ENCODE data around the gene VPS18.
A peak's percentile ranks its signal among the peaks of the same experiment; 100 is the strongest.

Gene VPS18

DNA sequence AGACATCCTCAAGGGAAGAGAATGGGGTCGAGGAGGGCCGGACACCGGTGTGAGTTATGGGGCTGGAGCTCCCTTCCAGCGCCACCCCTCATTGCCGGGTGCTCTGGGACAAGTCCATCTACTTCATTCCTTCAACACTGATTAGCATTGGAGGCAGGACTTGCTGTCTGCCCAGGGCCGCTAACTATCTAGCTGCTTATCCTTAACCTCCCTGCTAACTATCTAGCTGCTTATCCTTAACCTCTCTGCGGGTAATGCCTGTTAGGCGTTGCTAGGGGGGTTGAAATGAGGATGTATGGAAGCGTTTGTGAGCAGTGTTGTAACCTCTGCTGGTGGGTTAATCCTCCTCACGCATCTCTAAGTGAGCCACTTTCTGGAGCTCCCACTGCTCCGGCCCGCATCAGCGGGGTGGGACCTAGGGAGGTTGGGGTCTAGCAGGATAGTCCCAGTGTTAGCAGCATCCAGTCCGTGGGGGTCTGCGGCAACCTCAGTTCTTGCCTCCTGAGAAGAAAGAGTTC lies 48.1 kb downstream of the VPS18 start:
- TF ChIP-seq, protein P1, sequence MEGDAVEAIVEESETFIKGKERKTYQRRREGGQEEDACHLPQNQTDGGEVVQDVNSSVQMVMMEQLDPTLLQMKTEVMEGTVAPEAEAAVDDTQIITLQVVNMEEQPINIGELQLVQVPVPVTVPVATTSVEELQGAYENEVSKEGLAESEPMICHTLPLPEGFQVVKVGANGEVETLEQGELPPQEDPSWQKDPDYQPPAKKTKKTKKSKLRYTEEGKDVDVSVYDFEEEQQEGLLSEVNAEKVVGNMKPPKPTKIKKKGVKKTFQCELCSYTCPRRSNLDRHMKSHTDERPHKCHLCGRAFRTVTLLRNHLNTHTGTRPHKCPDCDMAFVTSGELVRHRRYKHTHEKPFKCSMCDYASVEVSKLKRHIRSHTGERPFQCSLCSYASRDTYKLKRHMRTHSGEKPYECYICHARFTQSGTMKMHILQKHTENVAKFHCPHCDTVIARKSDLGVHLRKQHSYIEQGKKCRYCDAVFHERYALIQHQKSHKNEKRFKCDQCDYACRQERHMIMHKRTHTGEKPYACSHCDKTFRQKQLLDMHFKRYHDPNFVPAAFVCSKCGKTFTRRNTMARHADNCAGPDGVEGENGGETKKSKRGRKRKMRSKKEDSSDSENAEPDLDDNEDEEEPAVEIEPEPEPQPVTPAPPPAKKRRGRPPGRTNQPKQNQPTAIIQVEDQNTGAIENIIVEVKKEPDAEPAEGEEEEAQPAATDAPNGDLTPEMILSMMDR (conservative IDR thresholded peaks at IDR 0.05): no peak
- peak overlapping the region; percentile 85 for H3K27ac ChIP-seq

DNA sequence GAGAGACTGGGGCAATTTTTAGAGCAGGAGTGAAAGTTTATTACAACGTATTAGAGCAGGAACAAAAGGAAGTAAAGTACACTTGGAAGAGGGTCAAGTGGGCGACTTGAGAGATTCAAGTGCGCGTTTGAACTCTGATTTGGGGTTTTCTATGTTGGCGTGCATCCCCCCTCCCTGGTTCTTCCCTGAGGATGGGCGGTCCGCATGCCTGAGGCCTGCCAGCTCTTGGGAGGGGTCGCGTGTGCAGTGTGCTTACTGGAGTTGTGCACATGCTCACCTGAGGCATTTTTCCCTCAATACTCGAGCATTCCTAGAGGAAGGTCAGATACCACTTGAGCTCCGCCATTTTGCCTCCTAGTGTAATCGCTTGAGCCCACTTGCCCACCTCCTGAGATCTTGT lies 48.6 kb downstream of the VPS18 start:
- H3K27ac ChIP-seq: no peak overlapping the region
- TF ChIP-seq, protein P1 (conservative IDR thresholded peaks at IDR 0.05): no peak

DNA sequence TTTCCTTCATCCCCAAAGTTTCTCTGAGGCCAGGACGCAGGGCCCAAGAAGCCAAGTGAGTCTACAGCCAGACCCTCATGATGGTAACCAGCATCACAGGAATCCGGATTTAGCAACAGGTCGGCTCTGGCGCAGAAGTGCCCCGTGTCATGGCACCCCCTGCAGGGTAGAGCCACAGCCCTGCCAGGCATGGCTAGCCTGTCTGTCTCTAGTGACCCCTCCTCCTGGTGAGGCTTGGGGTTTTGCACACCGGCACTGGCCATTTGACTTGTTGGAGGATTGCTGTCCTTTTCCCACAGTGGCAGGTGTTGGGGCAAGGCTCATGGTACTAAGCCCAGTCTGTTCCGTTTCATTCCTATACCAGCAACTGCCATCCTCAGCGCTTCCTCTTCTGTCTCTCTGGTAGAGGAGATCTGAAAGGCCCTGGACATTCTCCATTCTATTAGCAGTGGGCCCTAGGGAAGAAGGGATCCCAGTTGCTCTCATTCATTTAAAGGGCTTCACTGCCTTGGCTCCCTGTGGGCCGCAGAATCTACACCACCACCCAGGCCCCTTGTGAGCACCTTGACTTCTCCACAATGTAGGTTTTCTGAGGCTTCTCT lies 49.6 kb downstream of the VPS18 start:
- TF ChIP-seq, protein P1 (conservative IDR thresholded peaks at IDR 0.05): no peak
- no peak overlapping the region for H3K27ac ChIP-seq

DNA sequence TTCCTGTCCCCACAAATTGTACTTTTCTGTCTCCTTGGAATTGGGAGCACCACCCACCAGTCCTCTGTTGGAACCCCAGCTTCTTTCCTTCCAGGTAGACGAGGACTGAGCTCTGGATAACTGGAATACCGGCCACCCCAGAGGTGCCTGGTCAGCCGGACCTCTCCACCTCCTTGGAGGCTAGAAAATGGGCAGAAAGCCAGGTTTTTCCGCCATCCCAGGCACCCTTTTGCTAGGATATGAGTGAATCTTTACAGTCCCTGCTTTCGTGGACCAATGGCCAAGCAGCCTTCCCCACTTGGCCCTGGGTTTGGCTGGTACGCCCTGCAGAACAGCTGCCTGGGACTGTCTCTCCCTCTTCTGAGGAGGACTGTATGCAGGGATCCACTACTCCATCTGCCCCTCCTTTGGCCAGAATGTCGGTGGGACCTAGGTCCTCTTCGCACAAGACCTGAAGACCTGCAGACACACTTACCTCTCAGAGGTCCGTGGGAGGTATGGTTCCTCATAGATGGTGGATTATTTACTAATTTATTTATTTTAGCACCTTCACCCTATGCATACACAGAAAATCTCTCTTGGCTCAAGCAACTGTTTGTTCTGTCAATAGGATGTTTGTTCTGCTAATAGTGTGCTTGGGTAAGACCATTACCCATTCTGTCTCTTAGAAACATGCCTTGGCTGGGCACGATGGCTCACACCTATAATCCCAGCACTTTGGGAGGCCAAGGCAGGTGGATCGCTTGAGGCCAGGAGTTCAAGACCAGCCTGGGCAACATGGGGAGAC lies 50.5 kb downstream of the VPS18 start:
- TF ChIP-seq, protein P1 (conservative IDR thresholded peaks at IDR 0.05): no peak

DNA sequence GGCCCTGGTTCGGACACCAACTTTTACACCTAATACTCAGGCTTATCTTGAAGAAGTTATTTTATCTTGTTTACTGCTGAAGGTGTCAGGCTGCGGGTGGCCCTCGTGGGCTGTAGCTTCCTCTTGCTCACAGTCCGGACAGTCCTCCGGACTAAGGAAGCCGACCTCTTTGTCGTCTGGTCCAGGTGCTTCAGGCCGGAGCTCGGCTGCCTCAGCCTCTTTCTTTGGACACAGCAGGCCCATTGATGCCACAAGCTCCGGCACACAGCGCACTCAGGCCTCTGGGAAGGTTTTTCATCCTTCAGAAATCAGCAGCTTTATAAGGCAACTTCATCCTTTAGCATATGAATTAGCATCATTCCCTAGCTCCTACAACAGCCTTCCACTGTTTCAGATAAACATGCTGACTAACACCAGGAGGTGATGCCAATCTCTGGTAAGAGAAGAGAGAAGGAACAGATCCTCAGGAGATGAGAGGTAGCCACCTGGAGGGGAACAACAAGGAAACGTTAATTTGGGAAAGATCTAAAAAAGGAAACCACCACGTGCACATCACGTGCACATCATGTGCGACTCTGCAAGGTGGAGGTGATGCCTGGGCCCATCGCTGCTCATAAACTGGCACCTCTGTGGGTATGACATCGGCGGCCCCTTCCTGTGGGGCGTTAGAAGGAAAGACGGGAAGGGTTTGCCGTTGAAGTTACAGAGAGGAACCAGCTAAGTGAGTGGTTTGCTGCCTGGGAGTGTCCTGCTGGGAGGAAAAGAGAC lies 54.6 kb downstream of the VPS18 start:
- no peak overlapping the region for H3K27ac ChIP-seq
- TF ChIP-seq, protein P1 (conservative IDR thresholded peaks at IDR 0.05): no peak

More for the DNA sequence above, 50.5 kb downstream of the VPS18 start:
- H3K27ac ChIP-seq: no peak overlapping the region

DNA sequence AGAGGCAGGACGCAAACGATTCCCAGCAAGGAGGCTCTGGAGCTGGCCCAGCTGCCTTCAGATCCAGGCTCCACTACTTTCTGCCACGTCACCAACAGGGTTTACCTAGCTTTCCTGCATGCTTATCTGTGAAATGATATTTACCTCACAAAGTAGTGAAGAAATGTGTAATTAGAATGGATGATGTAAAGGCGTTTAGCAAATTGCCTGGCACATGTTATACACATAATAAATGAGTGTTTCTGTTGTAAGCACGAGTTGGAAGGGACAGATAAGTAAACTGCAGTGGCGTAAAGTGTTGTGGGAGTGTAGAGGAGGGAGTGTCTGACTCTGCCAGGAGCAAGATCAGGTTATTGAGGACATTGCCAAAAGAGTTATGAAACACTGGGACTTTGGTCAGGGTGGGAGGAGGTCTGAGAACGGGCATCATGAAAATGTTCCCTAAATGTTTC lies 55.5 kb downstream of the VPS18 start:
- H3K27ac ChIP-seq: no peak overlapping the region
- TF ChIP-seq, protein P1 (conservative IDR thresholded peaks at IDR 0.05): no peak

DNA sequence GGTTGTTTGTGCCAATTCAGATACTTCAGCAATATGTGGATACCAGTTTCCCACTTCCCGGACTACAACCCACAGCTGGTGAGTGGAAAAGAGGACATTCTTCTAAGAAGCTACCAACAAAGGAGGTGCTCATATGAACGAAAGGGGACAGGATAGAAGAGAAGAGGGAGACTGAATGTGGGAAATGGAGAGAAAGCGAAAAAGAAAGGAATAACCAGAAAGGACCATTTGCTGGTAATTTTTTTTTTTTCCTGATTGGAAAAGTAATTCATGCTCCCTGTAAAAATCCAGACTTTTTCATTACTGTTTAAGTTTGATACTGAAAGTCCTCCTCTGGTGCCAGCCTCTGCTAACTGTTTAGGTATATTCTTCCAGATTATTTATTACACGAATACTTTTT lies 57.5 kb downstream of the VPS18 start:
- H3K27ac ChIP-seq: peak overlapping the region; percentile 82; the same call in 1 of the 2 replicates
- TF ChIP-seq, protein P1 (conservative IDR thresholded peaks at IDR 0.05): no peak

All from VCaP (cell line).